Duodenal mucosa (tissue), 2 donors: ENCODE data around the gene ZNF362.
A peak's percentile ranks its signal among the peaks of the same experiment; 100 is the strongest.

Experiments
- H3K27ac ChIP-seq: one replicate; pipeline ENCODE4 v1.7.0; 2013; ENCODE audit warnings: low read depth, low read length
- H3K27me3 ChIP-seq, 2 donors: one replicate each; pipeline ENCODE4 v1.7.0; 2013; ENCODE audit warnings: low read length in 2 of 2, control low read depth in 1 of 2; ENCODE audit not compliant: insufficient read depth in 2 of 2, control insufficient read depth in 1 of 2
- H3K36me3 ChIP-seq, 2 donors: one replicate each; pipeline ENCODE4 v1.7.0; 2013; ENCODE audit warnings: low read length in 2 of 2, control low read depth in 1 of 2; ENCODE audit not compliant: insufficient read depth in 2 of 2, control insufficient read depth in 1 of 2
- H3K4me1 ChIP-seq, 2 donors: one replicate each; pipeline ENCODE4 v1.7.0; 2013; ENCODE audit warnings: low read length in 2 of 2, control low read depth in 1 of 2; ENCODE audit not compliant: insufficient read depth in 2 of 2, control insufficient read depth in 1 of 2
- H3K4me3 ChIP-seq, 2 donors: one replicate each; pipeline ENCODE4 v1.7.0; 2013; ENCODE audit warnings: low read length in 2 of 2, low read depth in 1 of 2
- H3K9ac ChIP-seq, 2 donors: one replicate each; pipeline ENCODE4 v1.7.0; 2013; ENCODE audit warnings: low read length in 2 of 2, low read depth in 1 of 2
- H3K9me3 ChIP-seq, 2 donors: one replicate each; pipeline ENCODE4 v1.7.0; 2013; ENCODE audit warnings: low read length in 2 of 2, control low read depth in 1 of 2; ENCODE audit not compliant: control insufficient read depth in 1 of 2

ZNF362 gene

DNA sequence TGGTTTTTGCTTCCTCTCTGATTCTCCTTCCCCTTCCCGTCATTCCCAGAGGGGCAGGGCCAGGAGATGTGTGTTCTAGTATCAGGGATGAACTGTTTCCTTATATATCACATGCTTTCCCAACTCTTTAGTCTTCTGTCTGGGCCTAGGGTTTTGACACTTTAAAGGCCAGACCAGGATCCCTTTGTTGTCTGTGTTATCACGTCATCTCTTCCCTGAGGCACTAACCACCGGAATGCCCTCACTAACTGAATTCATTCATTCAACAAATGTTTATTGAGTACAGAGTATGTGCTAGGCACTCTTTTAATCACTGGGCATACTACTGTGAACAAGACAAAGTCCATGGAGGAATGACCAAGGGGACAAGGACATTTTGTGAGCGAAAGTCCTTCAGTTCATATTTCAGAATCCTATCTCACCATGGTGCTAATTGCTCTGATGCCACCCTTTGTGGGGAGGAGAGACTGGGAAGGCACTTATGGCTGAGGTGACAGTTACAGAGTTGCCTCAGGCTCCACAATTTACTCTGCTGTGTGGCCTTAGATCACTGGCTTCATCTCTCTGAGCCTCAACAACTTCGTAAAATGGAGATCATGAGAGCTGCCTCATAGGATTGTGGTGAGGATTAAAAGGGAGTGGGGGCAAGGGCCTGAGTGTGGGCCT lies 12.0 kb upstream of the ZNF362 start:
- no peak overlapping the region for H3K9ac ChIP-seq
- H3K27ac ChIP-seq = no peak overlapping the region
- no peaks in the 10 kb centered on the region for H3K36me3 ChIP-seq
- H3K9me3 ChIP-seq = no peaks in the 10 kb centered on the region
- no peak overlapping the region for H3K4me3 ChIP-seq
- H3K4me1 ChIP-seq = no peaks in the 10 kb centered on the region
- H3K27me3 ChIP-seq = peaks cover 0 to 9% of the 10 kb centered on the region in 2 donors

DNA sequence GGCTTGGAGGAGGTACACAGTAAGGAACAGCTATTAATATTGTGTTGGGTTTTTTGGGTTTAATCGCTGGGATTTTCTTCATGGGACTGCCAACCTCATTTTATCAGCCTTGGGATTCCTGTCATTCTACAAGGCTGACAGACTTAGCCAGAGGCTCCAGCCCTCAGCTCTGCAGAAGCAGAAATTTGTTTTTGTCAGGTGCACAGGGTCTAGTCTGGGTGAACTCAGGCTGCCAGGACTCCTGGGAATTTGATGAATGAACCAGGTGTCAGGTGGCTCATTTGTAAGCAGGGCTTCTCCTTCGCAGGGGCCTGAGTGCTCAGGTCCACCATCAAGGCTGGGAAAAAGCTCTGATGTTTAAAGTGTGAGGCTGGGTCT lies 11.5 kb upstream of the ZNF362 start:
- Histone ChIP-seq H3K9ac (no peak overlapping the region), H3K4me3 (no peak overlapping the region), H3K27me3 (peaks cover 0 to 11% of the 10 kb centered on the region in 2 donors), H3K4me1 (no peaks in the 10 kb centered on the region), H3K27ac (no peak overlapping the region), H3K9me3 (no peaks in the 10 kb centered on the region), H3K36me3 (no peaks in the 10 kb centered on the region)

DNA sequence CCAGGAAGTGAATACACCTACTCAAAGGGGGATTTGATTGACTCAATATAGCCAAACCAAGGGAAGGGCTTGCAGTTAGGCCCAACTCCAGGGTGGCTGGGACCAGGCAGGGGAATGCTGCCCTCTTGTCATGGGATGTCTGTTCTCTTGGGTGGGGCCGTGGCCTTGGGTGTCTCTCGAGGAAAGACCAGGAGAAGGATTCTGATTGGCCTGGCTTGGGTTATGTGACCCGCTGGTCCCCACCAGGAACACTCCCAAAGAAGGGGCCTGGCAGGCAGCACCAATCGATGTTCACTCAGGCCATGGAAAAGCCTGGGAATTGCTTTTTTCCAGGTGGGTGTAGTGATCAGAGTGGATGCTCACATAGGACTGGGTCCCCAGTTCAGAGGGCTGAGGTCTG lies 10.1 kb upstream of the ZNF362 start:
- H3K27ac ChIP-seq = no peak overlapping the region
- H3K4me3 ChIP-seq = no peak overlapping the region
- no peaks in the 10 kb centered on the region for H3K4me1 ChIP-seq
- H3K9ac ChIP-seq = no peak overlapping the region
- no peaks in the 10 kb centered on the region for H3K36me3 ChIP-seq
- H3K27me3 ChIP-seq = peaks cover 0 to 11% of the 10 kb centered on the region in 2 donors
- H3K9me3 ChIP-seq = no peaks in the 10 kb centered on the region

DNA sequence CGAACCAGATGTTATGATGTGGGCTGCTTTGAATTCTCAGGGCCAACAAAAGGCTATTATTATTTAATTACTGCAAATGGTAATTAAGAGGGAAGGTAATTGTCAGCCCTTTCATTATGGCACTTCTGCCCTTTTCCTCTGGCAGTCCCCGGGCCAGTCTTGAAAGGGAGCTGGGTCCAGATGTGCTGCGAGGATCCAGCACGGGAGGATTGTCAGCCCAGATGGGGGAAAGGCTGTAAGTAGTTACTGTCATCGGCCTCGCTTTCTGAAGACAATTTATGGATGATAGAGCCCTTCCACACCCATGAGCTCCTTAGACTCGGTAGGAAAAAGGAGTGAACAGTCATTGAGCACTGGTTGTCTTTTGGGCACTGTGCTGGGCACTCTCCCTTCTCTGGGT lies 8.7 kb upstream of the ZNF362 start:
- Histone ChIP-seq H3K4me1 (no peaks in the 10 kb centered on the region), H3K36me3 (no peaks in the 10 kb centered on the region), H3K27me3 (peaks cover 0 to 11% of the 10 kb centered on the region in 2 donors), H3K4me3 (no peak overlapping the region), H3K27ac (no peak overlapping the region), H3K9me3 (no peaks in the 10 kb centered on the region), H3K9ac (no peak overlapping the region)

DNA sequence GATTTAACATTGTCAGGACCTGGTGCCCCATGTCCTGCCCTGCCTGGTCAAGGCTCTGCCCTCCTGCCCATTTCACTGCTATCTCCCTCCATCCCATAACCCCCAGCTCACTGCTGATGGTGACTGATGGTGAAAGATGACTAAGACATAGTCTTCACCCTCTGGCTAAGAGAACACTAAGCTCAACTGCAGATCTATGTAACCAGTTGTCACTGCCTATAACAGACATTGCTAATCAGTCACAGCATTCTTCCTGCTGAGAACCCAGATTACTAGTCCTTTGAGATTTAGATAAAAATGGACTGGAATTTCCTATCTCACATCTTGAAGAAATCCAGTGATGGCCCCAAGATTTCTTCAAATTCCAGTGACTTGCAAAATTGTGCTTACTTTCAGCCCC lies 8.0 kb upstream of the ZNF362 start:
- peaks cover 0 to 11% of the 10 kb centered on the region in 2 donors for H3K27me3 ChIP-seq
- H3K4me1 ChIP-seq = no peaks in the 10 kb centered on the region

DNA sequence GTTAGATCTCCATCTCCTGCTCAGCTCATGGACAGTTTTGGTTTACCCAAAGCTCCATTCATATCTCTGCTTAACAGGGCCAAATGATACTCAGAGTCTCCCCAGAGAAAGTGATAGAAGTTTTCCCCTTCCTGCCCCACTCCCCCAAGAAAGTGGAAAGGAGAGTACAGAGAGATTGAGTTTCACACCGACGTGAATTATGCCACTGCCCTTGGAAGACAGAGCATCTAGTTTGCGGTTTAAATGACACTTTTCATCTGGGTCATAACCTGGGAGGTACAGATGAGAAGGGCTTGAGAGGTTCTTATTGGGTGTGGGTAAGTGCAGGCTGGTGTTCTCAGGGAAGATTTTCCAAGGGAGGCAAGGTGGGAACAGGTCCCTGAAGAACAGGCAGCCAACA lies 6.9 kb upstream of the ZNF362 start:
- H3K9ac ChIP-seq = no peak overlapping the region
- no peaks in the 10 kb centered on the region for H3K4me1 ChIP-seq
- H3K27ac ChIP-seq = no peak overlapping the region
- H3K27me3 ChIP-seq = peaks cover 0 to 11% of the 10 kb centered on the region in 2 donors
- no peaks in the 10 kb centered on the region for H3K9me3 ChIP-seq
- no peak overlapping the region for H3K4me3 ChIP-seq
- H3K36me3 ChIP-seq = no peaks in the 10 kb centered on the region

More for the DNA sequence above, 8.0 kb upstream of the ZNF362 start:
- H3K27ac ChIP-seq = no peak overlapping the region
- H3K36me3 ChIP-seq = no peaks in the 10 kb centered on the region
- no peak overlapping the region for H3K4me3 ChIP-seq
- H3K9ac ChIP-seq = no peak overlapping the region
- H3K9me3 ChIP-seq = no peaks in the 10 kb centered on the region

DNA sequence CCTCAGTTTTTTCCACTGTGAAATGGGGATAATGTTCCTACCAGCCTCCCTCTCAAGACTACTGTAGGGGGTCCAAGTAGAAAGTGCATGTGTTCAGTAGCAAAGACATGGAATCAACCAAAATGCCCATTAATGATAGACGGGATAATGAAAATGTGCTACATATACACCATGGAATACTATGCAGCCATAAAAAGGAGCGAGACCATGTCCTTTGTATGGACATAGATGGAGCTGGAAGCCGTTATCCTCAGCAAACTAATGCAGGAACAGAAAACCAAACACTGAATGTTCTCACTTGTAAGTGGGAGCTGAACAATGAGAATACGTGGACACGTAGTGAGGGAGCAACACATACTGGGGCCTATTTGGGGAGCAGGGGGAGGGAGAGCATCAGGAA lies 6.1 kb upstream of the ZNF362 start:
- Histone ChIP-seq H3K4me1 (peaks cover 3% of the 10 kb centered on the region in 2 donors), H3K27ac (no peak overlapping the region), H3K36me3 (no peaks in the 10 kb centered on the region), H3K9ac (no peak overlapping the region), H3K27me3 (peaks cover 0 to 11% of the 10 kb centered on the region in 2 donors), H3K4me3 (no peak overlapping the region), H3K9me3 (no peaks in the 10 kb centered on the region)

DNA sequence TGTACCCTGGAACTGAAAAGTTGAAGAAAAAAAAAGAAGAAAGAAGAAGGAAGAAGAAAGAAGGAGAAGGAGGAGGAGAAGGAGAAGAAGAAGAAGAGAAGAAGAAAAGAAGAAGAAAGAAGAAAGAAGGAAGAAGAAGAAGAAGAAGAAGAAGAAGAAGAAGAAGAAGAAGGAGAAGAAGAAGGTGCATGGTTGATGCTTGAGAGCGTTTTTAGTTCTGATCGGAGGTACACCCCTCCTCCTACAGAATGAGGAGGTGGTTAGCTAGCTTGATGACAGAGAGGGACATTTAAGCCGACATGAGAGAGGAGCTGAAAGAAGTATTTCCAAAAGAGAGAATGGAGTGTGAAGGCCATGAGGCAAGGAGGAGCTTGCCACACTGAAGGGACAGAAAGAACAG lies 5.6 kb upstream of the ZNF362 start:
- H3K4me1 ChIP-seq = peaks cover 4 to 8% of the 10 kb centered on the region in 2 donors

DNA sequence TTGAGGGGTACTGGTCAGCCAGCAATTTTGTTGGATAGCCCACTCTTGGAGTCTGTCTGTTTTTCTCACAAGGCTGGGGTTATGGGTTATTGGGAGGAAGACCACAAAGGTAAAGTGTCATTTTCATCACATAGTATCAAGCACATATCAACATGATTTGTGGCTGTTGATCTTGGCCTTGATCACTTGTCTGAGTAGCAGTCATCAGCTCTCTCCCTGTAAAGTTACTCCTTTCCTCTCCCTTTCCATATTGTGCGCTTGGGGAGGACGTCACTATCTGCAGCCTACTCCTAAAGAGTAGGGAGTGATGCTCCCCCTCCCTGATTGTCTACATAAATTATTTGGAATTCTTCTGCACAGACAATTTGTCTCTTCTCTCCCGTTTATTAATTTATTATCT lies 1.8 kb upstream of the ZNF362 start:
- no peaks in the 10 kb centered on the region for H3K36me3 ChIP-seq
- H3K27me3 ChIP-seq = no peaks in the 10 kb centered on the region
- no peaks in the 10 kb centered on the region for H3K9me3 ChIP-seq
- H3K9ac ChIP-seq = no peak overlapping the region
- H3K4me3 ChIP-seq = no peak overlapping the region
- H3K4me1 ChIP-seq = peaks cover 25 to 29% of the 10 kb centered on the region in 2 donors
- H3K27ac ChIP-seq = no peak overlapping the region

More for the DNA sequence above, 5.6 kb upstream of the ZNF362 start:
- Histone ChIP-seq H3K27ac (no peak overlapping the region), H3K9ac (no peak overlapping the region), H3K36me3 (no peaks in the 10 kb centered on the region), H3K4me3 (no peak overlapping the region), H3K27me3 (peaks cover 0 to 11% of the 10 kb centered on the region in 2 donors), H3K9me3 (no peaks in the 10 kb centered on the region)

DNA sequence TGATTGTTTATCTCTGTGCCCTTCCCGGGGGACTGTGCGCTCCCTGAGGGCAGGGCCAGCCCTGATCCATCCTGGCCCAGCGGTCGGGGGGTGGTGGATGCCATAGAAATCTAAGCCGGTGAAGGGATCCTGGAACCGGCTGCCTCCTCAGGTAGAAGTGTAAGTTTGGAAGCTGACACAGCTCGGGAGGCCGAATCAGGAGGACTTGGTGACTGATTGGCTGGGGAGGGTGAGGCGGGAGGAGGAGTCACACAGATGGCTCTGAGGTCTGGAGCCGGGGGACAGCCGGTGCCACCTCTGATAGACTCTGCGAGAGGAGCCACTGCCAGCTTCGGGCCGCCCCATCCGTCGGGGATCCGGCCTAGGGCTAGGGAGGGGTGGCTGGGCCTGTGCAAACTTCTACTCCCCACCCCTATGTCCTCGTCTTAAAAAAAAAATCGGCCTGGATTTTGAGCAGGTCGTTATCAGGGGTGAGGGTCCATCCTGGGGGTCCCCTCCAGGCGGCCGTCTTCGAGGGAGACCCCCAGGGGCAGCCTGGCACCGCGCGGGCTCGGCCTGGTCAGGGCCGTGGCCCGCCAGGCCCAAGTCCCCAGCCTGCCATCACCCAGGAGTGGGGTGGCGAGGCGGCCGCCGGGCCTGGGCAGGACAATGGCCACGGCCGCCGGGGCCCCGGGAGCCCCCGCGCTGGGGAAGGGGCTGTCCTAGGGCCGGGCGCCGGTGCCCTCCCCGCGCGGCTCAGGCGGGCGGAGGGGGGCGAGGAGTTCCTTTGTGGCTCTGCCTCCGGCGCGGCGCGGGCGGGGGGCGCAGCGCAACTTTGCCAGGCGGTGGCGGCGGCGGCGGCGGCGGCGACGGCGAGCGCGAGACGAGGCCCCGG lies 708 bp upstream of the ZNF362 start:
- Histone ChIP-seq H3K27me3 (no peaks in the 10 kb centered on the region), H3K27ac (peak overlapping the region; percentile 77), H3K9me3 (no peaks in the 10 kb centered on the region), H3K4me3 (peak overlapping the region; percentile 59 to 64), H3K9ac (peak overlapping the region; percentile 42 to 60), H3K4me1 (peaks cover 30 to 39% of the 10 kb centered on the region in 2 donors), H3K36me3 (no peaks in the 10 kb centered on the region)
